Middle frontal gyrus (tissue), 1 donor: ENCODE data around the gene GPD1.
"Not testable (repeated sequence)": the region's sequence is repeated elsewhere in the genome, so short reads cannot be mapped to it uniquely, and the experiment has no call there.

Experiments
- DNase-seq: peaks from one replicate; pipeline ENCODE4 v3.0.0-alpha.2; 2015; ENCODE audit warnings: low spot score; ENCODE audit errors: extremely low spot score

GPD1 gene

GRCh38 chr12:50121641-50122040 is 17.8 kb downstream of the GPD1 start:
- DNase-seq = no peak

DNA sequence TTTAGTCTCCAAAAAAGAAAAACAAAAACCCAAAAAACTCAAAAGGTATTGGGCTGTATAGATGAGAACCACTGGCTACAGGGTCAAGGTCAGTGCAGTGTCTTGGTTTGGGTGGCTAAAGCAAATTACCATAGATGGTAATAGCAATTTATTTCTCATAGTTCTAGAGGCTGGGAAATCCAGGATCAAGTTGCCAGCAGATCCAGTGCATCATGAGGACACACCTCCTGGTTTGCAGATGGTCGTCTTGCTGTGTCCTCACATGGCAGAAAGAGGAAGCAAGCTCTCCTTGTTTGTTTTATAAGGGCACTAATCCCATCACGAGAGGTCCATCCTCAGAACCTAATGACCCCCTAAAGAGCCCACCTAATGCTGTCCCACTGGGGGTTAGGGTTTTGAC is 19.4 kb downstream of the GPD1 start:
- no peak for DNase-seq

GRCh38 chr12:50127546-50127945 is 23.7 kb downstream of the GPD1 start:
- DNase-seq = no peak

DNA sequence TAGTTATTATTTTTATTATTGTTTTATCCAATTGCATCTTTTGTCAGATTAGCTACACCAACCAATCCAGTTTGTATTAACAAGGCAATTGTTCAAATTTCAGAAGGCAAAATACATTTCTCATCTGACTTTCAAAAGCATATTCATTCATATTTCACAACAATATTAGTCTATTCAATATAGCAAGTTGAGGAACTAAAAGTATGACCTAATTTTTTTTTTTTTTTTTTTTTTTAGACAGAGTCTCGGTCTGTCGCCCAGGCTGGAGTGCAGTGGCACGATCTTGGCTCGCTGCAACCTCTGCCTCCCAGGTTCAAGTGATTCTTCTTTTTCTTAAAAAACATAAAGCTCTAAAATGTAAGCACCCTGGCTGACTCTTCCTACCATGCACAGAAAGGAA is 25.5 kb downstream of the GPD1 start:
- DNase-seq = no peak

GRCh38 chr12:50132505-50133135 is 28.8 kb downstream of the GPD1 start:
- DNase-seq = no peak

DNA sequence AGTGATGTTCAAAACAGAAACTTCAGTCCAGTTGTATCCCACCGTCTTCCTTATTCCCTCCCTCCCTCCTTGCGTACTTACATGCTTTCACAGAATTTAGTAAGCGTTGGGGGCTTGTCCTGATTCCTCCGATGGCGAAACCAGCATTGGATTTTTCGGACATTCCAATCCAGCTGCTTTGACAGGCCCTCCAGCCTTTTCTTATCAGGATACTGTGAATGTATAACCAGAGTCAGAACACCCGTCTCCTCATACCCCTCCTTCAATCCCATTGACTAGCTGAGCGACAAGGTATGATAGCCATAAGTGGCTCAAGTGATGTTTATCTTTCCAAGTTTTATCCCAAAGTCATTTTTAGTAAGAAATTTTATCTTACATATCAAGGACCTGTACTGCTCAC is 39.2 kb downstream of the GPD1 start:
- DNase-seq = no peak

DNA sequence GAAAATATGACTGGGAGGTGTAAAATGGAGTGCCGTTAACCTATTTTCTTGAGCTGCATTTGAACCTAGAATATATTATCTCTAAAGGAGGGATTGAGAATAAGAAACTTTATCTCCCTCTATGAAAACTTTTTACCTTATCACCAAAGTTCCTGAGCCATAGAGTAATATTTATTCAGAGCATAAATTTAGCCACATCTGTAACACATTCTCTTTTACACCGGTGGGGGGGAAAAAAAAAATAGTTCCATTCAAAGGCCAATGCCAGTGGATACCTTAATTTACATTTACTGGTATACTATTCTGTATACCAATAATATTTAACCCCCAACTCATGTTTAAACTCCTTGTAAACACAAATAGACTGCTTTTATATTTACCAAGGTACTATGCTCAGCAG is 41.6 kb downstream of the GPD1 start:
- DNase-seq = no peak

- DNase-seq = no peak
These were observed 43.5 kb downstream of the GPD1 start for GRCh38 chr12:50147281-50147680.

DNA sequence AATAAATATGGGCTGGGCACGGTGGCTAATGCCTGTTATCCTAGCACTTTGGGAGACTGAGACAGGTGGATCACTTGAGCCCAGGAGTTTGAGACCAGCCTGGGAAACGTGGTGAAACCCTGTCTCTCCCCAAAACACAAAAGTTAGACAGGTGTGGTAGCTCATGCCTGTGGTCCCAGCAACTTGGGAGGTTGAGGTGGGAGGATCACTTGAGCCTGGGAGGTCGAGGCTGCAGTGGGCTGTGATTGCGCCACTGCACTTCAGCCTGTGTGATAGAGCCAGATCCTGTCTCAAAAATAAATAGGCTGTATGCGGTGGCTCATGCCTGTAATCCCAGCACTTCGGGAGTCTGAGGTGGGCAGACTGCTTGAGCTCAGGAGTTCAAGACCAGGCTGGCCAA is 44.2 kb downstream of the GPD1 start:
- not testable (repeated sequence) for DNase-seq

DNA sequence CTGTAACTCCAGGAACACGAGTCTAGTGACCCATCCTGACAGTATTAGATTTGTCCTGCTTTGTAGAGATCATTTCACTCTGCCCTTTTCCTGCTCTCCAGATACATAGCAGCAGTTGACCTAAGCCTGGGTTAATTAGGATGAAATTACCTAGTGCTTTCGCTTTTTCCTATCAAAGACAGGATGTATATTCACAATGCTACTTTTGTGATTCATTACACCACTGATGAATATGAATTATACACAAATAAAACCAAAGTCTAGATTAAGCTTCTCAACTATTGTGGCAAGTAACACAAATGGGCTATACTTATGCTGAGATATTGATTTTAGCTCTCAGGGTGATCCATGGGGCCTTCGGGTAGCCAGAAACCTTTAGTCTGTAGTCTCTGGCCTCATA is 45.5 kb downstream of the GPD1 start:
- no peak for DNase-seq

DNA sequence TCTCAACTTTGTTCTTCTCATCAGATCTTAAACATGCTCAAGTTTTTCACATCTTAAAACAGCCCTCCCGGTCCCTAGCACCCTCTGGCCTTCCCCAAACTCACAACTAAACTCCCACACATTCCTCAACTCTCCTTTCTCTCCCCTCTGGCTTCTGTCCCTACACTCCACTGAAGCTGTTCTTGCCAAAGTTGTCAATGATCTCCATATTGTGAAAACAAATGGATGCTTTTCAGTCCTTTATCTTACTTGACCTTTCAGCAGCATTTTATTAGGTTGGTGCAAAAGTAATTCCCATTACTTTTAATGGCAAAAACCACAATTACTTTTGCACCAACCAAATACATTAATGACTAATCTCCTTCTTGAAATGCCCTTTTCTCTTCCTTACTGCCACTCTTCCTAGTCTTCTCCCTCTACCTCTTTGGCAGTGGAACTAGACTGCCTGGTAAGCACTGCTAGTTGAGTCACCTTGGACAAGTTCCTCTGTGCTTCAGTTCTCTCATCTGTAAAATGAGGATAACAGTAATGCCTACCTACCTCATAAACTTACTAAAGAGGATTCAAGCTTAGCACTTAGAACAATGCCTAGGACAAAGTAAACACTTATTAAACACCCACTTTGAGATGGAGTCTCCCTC is 47.4 kb downstream of the GPD1 start:
- DNase-seq = no peak

- DNase-seq = not testable (repeated sequence)
These were observed 51.1 kb downstream of the GPD1 start for GRCh38 chr12:50154947-50155346.

DNA sequence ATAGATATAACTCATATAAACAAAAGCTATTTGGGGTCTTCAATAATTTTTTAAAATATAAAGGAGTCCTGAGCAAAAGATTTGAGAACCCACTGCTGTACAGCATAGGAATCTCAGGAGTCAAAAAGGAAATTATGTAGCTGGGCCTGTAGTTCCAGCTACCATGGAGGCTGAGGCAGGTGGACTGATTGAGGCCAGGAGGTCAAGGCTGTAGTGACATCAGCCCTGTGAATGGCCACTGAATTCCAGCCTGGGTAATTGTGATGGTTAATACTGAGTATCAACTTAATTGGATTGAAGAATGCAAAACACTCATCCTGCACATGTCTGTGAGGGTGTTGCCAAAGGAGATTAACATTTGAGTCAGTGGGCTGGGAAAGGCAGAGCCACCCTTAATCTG is 52.8 kb downstream of the GPD1 start:
- no peak for DNase-seq

- no peak for DNase-seq
These were observed 53.5 kb downstream of the GPD1 start for GRCh38 chr12:50157259-50157658.

- DNase-seq = no peak
These were observed 56.8 kb downstream of the GPD1 start for GRCh38 chr12:50160643-50161042.
